Measurements from ENCODE around the gene HSD11B2. TPM values are rescaled to one million over a fixed set of nuclear protein-coding genes. Genes with fewer than 3 reads are reported as not detected.

The HSD11B2 gene
- total RNA-seq, 1 experiment from 2014 or later = 33.5 TPM

DNA sequence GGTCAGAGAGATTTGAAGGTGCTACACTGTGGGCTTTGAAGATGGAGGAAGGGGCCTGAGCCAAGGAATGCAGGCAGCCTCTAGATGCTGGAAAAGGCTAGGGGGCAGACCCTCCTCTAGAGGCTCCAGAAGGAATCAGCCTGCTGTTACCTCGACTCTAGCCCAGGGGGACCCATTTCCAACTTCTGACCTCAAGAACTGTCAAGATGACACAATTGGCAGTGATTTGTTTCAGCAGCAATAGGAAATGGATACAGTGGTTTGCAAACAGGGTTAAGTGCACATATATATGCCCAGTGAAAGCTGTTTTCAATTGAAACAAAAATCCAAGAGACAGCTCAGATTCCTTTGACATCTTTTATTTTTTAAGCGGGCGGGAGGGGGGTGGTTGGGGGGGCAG, 11.0 kb upstream of the HSD11B2 start:
- Histone ChIP-seq H3K23ac (ENCODE audit: insufficient read length, low read depth, low read length) (no peak overlapping the region), H3K79me1 (ENCODE audit: insufficient read depth, low read depth, low read length, poor library complexity, severe bottlenecking) (no peaks in the 10 kb centered on the region), H2BK15ac (ENCODE audit: low read depth, low read length) (no peak overlapping the region), H4K20me1 (ENCODE audit: control insufficient read depth, insufficient read depth, insufficient read length) (no peaks in the 10 kb centered on the region), H2BK12ac (ENCODE audit: insufficient read length, low read depth, low read length) (no peak overlapping the region), H3T11ph (ENCODE audit: low read length) (no peak overlapping the region), H2BK120ac (ENCODE audit: low read depth, low read length, poor library complexity, severe bottlenecking) (no peak overlapping the region), H3K4me2 (ENCODE audit: insufficient read depth, insufficient read length, low read length) (no peak overlapping the region), H3K56ac (ENCODE audit: insufficient read length, low read depth, low read length) (no peak overlapping the region), H3K23me2 (ENCODE audit: insufficient read length, low read depth, low read length, poor library complexity, severe bottlenecking) (peaks cover 11% of the 10 kb centered on the region), H3K27me3 (ENCODE audit: insufficient read depth, low read length) (no peaks in the 10 kb centered on the region; the same call in 1 of the 2 replicates), H3K9me3 (ENCODE audit: control insufficient read depth, low read depth, low read length) (no peaks in the 10 kb centered on the region), H3K14ac (ENCODE audit: insufficient read depth, low read length) (no peak overlapping the region), H2BK20ac (ENCODE audit: low read depth, low read length, poor library complexity, severe bottlenecking) (no peak overlapping the region), H3K79me2 (ENCODE audit: insufficient read depth, low read length) (no peaks in the 10 kb centered on the region), H3K18ac (ENCODE audit: insufficient read length, low read depth, low read length) (no peak overlapping the region), H4K5ac (ENCODE audit: insufficient read length, low read depth, low read length) (no peak overlapping the region), H2AK5ac (ENCODE audit: insufficient read length, low read length) (no peak overlapping the region), H3K4me1 (ENCODE audit: insufficient read depth, low read length) (peaks cover 18% of the 10 kb centered on the region), H4K8ac (replicated peaks; ENCODE audit: insufficient read length, low read depth, low read length) (no peak overlapping the region), H2AFZ (ENCODE audit: low read length) (no peak overlapping the region), H3K9ac (ENCODE audit: extremely low read depth, insufficient read length, low read length) (no peak overlapping the region), H3K4ac (ENCODE audit: low read depth, low read length) (no peak overlapping the region), H3K27ac (ENCODE audit: insufficient read length, low read depth, low read length) (no peak overlapping the region), H2BK5ac (ENCODE audit: insufficient read length, low read length) (no peak overlapping the region), H4K91ac (ENCODE audit: insufficient read length, low read depth, low read length) (no peak overlapping the region)
- no peak overlapping the region for H3K27ac Mint-ChIP-seq
- peak; percentile 32; the same call in 2 of the 3 replicates for TF ChIP-seq CTCF (conservative IDR thresholded peaks at IDR 0.05)
- H3K36me3 Mint-ChIP-seq (ENCODE audit: insufficient read depth in 1 of 3, low read depth in 3 of 3) = peaks cover 0 to 4% (median 2%) of the 10 kb centered on the region in 3 experiments; a peak in 1 of 7 replicates
- no peak overlapping the region for H3K4me3 Mint-ChIP-seq
- H3K4me1 Mint-ChIP-seq = peaks cover 41 to 44% of the 10 kb centered on the region in 2 experiments
- WGBS (ENCODE audit: extremely low coverage, insufficient read length, low lambda C conversion rate) = no CpG with 5 or more reads among the region's 3 CpGs
- DNase-seq = no peak
- peaks cover 6% of the 10 kb centered on the region for H3K27me3 Mint-ChIP-seq (ENCODE audit: low read depth)
- H3K9me3 Mint-ChIP-seq = peaks cover 2 to 5% of the 10 kb centered on the region in 2 experiments; a peak in 3 of 5 replicates

Data from H9 (cell line).